CD4-positive, alpha-beta T cell treated with Interleukin-15 for 1 hour (primary cell): ENCODE data around the gene PLEKHG3.

Experiments
- DNase-seq: peaks from one replicate; pipeline ENCODE4 v3.0.0-alpha.2; 2020

PLEKHG3 gene

DNA sequence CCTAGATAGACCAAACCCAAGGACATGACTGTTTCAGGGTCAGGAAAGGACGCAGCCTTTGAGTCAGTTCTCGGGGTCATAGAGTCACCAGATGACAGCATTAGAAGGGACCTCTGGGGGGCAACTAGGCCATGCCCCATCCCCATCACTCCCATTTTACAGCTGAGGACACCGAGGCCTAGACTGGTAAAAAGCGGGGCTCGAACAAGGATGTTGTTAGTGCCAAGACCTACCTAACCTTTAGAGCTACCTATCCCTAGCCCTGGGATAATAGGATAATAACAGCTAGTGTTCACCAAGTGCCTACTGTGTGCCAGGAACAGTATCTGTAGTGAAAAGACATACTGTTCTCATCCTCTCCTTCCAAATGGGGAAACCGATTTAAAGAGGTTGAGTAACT lies 48.7 kb downstream of the PLEKHG3 start:
- no peak for DNase-seq

DNA sequence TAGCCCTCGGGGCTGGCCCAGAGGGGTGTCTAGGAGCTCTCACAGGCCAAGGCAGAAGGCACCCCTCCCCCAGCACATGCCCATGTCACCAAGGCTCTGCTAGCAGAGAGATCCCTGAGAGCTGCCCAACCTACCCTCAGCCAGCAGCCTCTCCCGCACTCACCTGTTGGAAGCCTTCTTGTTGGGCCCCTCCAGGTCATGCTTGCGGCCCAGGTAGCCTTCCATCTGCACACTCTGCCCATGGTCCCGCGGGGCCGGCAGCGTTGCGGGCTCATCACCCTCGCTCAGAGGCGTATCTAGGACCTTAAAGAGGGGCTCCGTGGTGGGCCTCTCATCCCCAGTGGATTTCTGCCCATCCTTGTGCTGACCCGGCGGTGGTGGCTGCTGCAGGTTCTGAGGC lies 49.1 kb downstream of the PLEKHG3 start:
- no peak for DNase-seq

DNA sequence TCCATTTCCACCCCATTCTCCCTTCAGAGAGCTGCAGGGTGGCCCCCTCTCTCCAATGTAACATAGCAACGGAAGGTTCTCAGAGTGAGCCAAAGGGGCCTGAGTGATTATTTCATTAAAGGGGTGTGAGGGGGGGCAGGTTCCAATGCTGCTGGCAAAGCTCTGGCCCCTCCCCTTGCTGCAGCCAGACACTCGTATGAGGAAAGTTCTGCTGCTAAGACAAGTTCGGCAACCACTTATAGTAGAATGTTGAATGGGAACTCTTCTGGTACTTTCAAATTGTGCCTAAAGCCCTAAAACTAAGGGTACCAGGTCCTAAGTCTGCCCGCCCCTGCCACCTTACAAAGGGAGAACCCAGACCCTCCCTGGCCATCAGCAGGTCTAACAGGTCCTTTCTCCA lies 49.8 kb downstream of the PLEKHG3 start:
- no peak for DNase-seq

DNA sequence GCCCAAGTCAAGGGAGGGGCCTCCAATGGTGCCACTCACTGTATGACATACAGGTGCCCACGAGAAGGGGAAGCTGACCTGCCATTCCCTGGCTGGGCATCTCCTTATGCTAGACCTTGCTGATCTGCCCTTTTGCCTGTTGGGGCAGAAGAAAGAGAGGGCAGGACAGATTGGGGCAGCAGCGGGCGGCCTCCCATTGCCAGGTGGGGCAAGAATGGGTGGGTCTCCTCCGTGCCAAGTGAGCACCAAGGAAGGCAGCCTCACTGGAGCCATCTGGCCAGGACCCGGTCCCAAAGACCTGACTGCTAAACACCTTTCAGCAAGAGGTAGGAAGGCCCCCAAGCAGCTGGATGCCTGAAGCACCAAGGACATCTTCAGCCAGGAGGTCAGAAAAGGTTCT lies 50.5 kb downstream of the PLEKHG3 start:
- no peak for DNase-seq

DNA sequence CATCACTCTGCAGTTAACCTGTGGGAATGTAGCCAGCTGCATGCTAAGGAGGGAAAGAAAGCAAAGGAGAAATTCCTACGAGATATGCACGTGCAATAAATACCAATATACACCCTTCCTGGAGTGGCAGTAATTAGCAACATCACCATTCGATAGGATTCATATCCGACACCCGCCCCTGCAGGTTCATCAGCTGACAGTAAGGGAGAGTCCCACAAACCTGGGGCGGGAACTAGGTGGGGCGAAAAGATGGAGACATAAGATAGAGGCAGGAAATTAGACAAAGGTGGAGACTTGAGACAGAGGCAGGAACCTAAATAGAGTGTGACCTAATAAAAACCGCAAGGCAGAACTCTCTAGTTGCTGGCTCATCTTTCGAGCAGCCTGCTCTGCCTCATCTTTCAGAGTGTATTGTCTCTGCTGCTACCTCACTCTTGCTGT lies 51.6 kb downstream of the PLEKHG3 start:
- DNase-seq, result peak; percentile 67

DNA sequence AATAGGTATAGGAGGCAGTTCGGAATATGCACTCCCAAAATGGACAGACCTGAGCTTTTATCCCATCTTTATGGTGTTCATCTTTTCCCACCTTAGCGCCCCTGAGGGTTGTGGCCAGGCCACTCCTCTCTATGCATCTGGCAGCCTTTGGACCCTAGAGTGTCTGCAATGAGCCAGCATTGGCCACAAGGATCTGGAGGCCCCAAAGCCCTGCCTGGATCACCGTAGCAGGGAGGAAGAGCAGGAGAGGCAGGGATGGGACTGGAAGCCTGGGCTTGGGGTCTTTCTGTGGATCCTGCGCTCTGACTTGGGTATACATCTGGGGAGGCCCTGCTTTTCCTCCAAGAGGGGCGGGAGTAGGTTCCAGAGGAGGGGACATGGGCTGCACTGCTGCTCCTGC lies 52.5 kb downstream of the PLEKHG3 start:
- DNase-seq, result no peak

DNA sequence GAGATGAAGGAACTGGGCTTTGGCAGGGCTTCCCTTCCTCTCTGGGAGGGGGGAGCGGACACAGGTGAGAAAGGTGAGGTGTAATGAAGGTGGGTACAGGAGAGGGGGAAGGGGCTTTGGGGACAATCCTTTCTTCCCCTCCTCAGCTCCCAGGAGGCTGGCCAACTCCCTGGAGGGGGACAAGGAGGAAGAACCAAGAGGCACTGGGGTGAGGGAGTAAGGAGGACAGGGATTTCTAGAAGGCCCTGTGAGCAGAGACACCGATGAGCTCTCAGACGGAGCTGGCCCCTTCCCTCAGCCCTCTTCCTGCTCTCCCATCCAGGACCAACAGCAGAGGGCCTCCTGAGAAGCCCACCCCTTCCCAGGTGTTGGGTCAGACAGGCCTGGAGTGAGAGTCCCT lies 53.4 kb downstream of the PLEKHG3 start:
- DNase-seq, result no peak

DNA sequence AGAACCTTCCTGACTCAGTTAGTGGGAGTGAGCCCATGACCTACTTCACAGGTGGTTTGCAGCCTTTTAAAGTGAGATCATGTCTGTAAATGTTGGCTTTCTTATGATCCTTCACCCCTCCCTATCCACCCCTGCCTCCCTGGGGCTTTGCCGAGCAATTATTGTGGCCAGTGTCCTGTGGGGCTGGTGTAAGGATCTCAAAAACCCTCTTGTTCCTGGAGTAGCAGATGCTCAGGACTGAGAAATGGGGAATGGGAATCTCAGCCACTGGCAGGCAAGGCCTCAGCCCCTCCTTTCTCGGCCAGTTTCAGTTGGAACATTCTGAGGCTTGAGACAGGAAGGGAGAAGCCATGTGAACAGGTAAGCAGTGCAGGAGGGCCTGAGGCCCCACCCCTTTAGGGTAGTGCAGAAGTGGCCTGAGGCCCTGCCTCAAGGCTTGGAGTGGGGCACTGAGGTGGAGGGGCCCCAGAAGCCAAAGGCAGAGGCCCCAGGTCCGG lies 53.8 kb downstream of the PLEKHG3 start:
- DNase-seq, result no peak

DNA sequence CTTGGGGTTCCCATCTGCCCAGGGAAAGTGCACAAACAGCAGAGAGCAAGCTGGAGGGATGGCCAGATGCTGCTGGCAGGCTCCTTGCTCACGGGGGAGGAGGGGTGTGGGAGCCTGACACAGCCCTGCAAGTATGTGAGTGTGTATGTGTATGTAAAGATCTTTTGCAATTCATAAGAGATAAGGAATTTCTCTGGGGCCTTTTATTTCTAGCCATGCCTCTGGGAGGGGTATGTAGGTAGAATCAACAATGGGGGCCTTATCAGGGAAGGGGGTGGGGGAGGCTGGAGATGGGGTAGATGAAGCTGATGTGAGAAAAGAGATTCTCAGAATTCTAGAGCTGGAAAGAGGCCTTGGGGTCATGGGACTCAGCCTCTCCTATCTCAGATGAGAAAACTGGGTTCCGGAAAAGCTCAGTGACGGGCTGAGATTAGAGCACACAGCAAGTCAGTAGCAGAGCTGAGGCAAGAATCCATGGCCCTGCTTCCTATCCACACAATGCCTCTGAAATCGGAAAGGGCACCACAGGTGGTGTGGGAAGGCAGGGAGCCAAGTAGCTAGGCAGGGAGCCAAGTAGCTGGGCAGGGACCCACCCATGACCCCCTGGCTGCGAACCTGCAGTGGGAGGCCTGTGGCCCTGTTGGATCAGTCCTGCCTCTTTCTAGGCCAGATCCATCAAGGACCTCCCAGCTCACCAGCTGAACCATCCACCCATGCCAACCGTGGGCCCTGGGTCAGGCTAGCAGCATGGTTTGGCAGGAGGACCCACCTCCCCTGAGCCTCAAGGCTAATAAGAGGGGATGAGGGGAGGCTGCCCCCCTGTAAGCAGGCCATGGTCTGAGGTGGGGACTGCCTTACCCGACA lies 54.7 kb downstream of the PLEKHG3 start:
- no peak for DNase-seq

DNA sequence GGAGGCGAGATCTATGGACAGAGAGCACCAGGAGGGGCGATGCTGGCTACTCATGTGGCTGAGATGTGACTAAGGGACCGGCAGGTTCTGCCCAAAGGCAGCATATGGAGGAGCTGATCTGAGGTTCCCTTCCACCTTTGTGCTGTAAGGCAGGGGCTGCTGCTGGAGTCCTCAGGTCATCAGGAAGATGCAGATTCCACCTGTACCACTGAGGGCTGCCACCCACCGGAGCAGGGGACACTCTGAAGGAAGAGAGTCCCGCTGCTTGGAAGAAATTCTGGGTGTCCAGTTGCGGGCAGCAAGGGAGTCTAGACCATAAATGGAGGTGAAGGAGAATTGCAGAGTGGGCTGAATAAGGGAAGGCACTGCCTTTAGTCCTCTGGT lies 55.3 kb downstream of the PLEKHG3 start:
- DNase-seq, result no peak

DNA sequence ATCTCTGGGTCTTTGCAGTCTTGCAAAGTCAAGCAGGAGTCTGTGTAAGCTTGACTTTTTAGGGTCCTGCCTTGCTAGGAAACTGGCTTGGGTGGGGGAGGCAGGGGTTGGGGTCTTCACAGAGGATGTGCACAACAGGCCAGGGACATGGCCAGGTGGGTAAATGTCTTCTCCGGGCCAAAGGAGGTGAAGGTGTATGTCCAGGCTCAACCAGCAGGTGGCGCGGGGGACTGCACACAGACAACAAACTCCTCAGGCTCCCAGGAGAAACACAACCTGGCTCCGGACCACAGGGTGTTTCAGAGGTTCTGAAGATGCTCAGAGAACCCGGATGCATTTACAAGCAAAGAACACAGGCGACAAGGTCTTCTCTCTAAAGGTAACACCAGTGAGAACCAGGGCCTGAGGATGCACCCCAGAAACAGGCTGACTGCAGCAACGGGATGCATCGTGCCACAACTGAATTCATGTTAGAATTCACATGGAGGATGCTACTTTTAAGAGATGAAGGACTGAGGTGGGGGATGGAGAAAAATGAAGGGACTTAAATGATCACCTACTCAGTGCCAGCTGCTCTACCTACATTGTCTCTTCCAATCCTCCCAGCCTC lies 56.0 kb downstream of the PLEKHG3 start:
- DNase-seq, result peak; percentile 41

DNA sequence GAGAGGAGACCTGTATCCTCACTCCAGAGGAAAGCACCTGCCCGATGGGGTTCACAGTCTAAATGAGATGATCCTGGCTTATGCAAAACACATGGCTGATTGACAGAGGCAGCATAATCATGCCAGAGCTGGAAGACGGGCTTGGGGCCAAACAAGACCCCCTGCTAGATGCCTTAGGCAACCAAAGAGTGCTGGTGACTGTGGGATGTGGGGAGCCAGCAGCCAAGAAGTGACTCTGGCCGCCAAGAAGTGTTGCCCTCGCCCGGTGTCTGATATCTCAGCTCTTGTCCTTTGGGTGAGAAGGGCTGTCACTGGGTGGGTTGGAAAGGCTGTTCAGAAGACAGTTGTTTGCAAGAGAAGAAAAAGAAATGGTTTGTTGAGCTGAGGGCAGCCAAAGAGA lies 56.7 kb downstream of the PLEKHG3 start:
- DNase-seq, result no peak

DNA sequence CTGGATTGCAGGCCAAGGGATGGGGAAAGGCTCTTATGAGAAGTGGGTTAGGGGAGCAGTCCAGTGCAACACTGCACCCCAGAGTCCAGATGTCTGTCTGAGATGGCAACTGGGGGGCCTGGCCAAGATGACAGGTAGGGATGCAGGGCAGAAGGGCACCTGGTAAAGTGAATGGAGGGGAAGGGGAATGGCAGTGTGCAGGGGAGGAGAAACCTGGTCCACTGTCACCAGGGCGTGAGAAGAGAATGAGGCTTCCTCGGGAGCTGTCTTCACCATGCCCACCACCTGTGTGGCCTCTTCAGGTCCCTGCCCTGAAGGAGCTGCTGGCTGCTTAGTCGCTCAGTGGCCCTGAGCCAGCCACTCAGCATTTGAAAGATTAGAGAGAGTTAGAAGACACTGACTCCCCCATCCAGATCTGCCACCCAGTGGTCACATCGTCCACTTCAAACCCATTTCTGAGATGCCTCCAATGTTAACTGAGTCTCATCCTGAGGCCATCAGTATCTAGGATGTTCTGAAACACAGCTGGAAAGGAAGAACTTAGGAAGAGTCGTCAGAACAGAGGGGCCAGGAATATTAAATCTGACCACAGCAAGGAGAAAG lies 57.3 kb downstream of the PLEKHG3 start:
- DNase-seq, result no peak

DNA sequence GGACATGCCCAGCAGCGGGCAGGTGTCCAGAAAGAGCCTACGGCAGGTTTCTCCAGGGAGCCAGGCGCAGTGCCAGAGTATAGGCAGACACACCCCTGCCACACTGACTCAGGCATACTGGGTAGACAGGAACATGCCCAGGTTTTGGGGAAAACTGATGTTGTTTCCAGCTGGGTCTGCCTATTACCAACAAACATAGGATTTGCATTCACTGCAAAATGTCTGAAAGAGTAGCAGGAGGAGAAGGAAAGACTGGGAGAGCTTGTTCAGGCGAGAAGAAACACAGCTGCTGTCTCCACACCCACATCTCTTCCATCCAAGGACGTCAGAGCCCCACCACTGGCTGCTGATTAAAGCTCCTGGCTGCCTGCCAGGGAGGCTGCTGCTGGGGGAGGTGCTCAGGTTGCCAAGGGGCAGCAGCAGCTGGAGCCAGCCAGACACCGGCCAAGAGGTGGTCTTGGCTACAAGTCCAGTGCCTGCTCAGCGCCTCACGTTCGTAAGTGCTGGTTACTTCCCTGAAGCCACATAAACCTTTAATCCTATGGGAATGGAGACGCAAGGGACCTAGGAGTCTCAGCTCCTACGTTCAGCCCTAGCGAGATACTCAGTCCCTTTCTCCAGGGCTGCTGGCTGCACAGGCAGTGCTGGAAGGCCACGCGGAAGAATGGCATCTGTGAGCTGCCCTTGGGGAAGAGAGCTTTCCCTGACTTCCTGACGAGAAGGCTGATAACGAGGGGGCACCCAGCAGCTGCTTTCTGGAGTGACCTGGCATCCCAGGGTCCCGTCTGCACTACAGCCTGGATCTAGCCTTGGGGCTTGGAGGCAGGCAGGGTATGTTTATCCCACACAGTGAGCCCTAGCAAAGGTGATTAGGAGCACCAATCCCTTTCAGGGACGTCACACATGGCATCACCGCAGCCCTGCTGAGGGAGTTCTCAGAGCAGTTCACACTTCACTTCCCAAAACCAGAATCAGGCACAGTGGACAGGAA lies 58.1 kb downstream of the PLEKHG3 start:
- no peak for DNase-seq

DNA sequence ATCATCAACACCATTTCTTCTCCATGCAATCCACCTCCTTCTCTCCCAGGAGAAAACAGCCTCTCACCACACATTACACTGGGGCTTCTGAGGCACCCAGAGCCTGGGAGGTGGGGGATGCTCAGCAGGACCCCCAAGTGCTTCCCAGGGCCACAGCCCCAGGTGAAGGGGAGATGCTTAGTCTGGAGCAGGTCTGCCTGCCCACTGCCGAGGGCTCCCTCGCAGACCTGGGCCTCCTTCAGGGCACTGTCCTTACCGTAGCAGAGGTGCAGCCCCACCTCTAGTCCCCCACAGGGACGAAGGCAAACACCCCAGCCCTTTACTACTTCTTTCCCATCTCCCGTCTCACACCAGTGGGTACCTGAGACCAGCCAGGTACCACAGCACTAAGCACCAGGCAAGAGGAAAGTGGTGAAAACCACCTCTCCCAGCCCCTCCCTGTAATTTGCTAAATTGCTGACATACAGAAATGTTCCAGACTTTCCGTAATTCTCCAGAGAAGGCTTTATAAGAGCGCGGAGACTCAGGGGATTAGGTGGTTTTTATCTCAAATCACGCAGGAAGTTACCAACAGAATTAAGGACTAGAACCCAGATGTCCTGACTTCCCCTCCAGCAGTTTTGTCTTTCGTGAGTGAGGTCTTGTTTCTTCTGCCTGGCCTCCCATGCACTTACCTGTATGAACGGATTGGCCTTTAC lies 59.0 kb downstream of the PLEKHG3 start:
- DNase-seq, result no peak

DNA sequence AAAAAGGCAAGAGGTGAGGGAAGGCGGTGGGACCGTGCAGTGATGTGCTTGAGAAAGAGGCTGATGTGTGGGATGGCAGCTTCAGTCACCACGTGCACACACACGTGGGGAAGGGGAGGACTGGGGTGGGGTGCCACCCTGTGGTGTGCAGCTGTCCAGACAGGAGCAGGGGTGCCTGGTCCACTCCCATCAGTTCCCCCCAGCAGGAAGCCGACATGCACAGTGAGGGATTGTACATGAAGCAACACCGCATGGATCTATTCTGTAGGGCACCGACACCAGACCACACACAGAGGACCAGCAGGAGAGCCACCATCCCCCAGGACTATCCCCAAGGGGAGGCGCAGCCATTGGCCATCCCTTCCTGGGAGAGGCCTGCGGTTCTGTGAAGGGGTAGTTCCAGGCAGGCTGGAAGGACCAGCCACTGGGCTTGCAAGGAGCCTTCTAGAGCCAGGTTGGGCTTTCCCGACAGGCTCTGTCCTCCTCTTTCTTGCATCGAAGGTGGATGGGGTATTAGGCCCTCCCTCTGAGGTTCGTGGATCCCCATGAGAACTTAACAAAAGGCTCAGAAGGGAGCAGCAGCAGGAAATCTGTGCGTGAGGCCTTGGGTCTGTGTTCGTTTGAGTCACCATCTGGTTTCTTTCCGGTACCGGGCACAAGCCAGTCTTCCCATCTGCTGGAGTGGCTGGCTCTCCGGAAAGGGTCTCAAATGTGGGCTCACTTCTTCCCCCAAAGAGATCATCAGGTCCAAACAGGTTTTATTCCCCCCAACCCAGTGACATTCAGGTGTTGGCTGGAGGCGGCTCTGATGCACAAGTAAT lies 59.8 kb downstream of the PLEKHG3 start:
- DNase-seq, result no peak

DNA sequence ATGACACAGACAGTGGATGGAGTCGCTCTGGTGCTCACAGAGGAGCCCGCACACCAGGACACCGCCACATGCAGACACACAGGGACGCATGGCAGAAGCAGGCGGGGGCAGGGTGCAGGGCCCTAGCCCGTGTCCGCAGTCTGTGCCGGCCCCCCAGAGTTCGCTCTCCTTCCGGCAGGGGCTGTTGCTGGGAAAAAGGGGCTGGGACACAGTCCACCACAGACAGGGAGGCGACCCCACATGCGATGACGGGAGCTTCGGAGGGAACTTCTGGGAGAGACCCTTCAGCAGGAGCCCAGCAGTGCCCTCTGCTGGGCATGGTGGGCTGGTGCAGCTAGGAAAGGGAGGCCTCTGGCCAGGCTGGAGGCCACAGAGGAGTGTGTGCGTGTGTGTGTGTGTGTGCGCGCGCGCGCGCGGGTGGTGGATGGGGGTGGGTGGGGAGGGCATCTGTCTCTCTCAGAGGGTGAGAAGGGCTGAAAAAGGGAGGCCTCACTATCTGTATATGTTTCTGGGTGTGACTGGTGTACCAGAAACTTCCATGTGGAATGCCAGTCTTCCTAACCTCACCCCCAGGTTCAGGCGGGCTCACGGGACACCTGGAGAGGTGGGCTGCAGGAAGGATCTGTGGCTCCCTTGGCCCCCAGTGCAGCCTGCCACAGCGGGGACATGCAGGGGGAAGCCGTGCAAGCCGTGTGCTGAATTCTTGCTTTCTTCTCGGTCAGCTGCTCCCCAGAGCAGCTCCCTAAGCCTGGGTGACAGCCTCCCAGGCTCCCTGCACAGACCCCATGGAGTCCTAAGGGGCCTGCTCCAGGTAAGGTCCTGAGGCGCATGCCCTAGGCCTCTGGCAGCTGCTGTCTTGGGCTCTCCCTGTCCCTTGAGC lies 60.7 kb downstream of the PLEKHG3 start:
- peak; percentile 69 for DNase-seq

DNA sequence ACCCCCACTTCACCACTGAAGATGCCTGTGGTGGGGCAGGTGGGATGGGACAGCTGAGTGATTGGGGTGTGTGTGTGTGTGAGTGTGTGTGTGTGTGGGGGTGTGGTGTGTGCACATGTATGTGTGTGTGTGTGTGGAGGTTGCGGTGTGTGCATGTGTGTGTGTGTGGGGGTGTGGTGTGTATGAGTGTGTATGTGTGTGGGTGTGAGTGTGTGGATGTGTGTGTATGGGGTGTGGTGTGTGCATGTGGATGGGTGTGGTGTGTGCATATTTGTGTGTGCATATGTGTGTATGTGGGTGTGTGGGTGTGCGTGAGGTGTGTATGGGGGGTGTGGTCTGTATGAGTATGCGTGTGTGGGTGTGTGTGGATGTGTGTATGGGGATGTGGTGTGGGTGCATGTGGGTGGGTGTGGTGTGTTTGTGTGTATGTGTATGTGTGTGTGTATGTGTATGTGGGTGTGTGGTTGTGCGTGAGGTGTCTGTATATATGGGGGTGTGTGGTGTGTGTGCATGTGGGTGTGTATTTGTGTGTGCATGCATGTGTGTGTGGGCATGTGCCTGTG lies 61.6 kb downstream of the PLEKHG3 start:
- DNase-seq, result no peak

DNA sequence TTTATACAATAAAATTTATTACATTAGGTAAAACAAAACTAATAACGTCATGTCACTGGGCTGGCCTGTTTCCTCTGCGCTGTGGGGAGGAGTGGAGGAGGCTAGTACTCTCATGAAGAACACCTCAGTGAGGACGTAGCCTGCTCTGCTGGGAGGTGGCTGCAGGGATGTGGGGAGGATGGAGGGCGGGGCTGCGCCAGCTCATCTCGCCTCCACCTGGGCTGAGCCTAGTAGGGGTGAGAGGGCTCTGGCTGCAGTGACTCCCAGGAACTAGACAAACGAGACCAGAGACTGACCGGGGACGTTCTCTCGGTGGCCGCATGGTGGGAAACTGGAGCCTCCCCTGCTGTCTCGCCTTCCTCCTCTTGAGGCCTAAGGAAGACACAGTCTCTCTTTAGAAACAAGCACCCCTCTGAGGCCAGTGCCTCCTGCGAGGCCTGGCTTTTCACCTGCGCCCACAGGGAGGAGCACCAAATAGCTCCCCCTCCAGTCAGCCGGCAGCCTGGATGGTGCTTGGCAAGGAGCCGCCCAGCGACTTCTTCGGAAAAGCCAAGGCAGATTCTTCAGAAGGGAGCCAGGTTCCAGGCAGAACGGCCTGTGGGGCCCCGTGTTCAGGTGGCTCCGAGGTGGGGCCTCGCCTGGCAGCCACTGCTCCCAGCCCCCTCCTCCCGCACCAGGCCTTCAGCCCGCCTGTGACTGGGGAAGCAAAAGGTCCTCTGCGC lies 62.4 kb downstream of the PLEKHG3 start:
- DNase-seq, result no peak
